ENCODE measurements around the gene CRY2.
"Not testable (repeated sequence)": the region's sequence is repeated elsewhere in the genome, so short reads cannot be mapped to it uniquely, and the experiment has no call there.

CRY2 gene

DNA sequence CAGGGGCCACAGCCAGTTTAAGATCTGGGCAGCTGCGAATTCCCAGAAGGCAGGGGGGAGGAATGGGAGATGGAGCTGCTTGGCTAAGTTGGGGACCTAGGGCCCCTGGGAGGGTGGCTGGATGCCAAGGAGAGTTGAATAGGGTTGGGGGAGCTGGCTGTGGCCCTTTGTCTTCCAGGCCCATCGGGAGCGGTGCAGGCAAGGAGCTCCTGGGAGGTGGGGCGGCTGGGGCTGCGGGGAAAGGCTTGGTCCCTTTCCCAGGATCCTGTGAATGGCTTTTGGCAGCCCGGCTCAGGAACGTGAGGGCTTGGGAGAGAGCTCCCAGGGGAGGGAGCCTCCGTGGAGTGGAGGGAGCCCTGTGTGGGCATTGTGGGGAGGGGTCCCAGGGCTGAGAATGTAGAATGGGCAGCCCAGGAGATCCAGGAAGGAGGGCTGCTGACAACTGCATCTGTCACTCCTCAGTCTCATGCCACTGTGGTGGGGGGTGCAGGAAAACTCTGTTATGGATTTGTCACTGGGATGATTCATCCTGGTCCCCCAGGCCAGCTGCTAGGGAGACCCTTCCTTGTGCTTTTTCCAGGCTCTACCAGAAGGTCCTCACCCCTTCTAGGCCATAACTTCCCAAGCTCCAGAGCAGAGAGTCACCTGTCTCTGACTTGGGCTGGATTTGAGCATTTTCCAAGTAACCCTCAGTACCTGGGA, 53.8 kb downstream of the CRY2 start:
- no peak for DNase-seq

DNA sequence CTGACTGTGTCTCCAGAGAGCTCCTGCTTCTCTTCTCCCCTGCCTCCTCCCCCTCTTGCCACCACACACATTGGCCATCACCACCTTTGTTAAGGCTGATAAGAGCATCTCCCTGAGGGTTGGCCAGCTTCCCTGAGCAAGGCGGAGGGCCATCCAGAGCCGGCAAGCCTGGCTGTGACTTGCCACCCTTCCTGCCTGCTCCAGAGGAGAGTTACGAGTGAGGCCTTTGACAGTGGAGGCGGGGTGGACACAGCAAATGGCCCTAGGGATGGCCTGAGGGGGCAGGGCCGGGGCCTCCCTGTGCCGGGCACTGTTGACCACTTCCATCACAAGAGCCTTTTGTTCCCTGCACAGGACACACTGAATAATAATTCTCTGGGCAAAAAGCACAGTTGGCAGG, 54.4 kb downstream of the CRY2 start:
- no peak for DNase-seq

DNA sequence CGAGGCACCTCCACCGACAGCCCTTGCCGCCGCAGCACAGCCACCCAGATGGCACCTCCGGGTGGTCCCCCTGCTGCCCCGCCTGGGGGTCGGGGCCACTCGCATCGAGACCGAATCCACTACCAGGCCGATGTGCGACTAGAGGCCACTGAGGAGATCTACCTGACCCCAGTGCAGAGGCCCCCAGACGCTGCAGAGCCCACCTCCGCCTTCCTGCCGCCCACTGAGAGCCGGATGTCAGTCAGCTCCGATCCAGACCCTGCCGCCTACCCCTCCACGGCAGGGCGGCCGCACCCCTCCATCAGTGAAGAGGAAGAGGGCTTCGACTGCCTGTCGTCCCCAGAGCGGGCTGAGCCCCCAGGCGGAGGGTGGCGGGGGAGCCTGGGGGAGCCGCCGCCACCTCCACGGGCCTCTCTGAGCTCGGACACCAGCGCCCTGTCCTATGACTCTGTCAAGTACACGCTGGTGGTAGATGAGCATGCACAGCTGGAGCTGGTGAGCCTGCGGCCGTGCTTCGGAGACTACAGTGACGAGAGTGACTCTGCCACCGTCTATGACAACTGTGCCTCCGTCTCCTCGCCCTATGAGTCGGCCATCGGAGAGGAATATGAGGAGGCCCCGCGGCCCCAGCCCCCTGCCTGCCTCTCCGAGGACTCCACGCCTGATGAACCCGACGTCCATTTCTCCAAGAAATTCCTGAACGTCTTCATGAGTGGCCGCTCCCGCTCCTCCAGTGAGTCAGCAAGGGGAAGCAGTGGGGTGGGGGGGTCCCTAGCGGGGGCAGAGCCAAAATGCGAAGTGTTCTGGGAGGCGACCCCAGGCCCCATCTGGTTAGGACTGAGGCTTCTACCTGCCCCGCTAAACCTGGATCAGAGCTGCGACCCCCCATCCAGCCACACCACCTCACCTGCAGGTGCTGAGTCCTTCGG, 55.4 kb downstream of the CRY2 start:
- DNase-seq: no peak

GRCh38 chr11:45904309-45904915, 57.1 kb downstream of the CRY2 start:
- DNase-seq: no peak

GRCh38 chr11:45905095-45905494, 57.8 kb downstream of the CRY2 start:
- no peak for DNase-seq

- not testable (repeated sequence) for DNase-seq
Measured at GRCh38 chr11:45905576-45905975, 58.3 kb downstream of the CRY2 start.

DNA sequence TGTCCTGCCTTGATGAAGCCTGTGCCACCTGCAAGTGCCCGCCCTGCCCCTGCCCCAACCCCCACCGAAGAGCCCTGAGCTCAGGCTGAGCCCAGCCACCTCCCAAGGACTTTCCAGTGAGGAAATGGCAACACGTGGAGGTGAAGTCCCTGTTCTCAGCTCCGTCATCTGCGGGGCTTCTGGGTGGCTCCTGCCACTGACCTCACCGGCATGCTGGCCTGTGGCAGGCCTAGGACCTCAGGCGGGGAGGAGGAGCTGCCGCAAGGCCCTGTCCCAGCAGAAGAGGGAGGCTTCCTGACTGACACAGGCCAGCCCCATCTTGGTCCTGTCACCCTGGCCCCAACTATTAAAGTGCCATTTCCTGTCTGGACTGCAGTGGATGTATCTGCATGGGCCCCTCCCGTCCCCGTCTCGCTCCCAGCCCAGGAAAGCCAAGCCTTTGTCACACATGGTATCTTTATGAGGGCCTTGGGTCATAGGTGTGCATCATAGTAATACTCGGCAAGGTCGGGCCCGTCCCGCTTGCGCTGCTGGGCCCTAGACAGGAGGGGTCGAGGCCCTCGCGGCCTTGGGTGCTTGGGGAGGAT, 58.9 kb downstream of the CRY2 start:
- no peak for DNase-seq

- DNase-seq: no peak
Measured at GRCh38 chr11:45906965-45907611, 59.8 kb downstream of the CRY2 start, which contains the start of gene FREY1. Gene FREY1 (minus strand): TSS chr11:45907271. CDS start chr11:45907245, 26 bp downstream.

DNA sequence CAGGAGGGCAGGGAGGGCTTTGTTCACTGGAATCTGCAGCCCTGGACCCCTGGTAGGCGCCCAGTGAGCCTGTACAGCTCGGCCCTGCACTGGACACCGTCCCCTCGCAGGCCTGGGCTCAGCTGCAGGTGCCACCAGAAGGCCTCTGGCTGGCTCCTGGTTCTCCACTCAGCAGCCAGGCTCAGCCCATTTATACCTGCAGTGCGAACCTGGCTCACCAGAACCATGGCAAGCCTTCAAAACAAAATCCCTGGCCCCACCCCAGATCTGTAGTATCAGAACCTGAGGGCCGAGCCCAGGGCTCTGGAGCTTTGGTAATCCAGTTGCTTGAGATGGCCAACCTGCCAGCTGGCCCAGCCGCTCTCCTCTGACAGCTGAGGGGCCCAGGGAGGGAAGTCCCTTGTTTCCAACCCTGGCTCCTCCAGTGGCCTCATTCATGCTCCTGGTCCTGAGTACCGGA, 60.7 kb downstream of the CRY2 start:
- DNase-seq: no peak

DNA sequence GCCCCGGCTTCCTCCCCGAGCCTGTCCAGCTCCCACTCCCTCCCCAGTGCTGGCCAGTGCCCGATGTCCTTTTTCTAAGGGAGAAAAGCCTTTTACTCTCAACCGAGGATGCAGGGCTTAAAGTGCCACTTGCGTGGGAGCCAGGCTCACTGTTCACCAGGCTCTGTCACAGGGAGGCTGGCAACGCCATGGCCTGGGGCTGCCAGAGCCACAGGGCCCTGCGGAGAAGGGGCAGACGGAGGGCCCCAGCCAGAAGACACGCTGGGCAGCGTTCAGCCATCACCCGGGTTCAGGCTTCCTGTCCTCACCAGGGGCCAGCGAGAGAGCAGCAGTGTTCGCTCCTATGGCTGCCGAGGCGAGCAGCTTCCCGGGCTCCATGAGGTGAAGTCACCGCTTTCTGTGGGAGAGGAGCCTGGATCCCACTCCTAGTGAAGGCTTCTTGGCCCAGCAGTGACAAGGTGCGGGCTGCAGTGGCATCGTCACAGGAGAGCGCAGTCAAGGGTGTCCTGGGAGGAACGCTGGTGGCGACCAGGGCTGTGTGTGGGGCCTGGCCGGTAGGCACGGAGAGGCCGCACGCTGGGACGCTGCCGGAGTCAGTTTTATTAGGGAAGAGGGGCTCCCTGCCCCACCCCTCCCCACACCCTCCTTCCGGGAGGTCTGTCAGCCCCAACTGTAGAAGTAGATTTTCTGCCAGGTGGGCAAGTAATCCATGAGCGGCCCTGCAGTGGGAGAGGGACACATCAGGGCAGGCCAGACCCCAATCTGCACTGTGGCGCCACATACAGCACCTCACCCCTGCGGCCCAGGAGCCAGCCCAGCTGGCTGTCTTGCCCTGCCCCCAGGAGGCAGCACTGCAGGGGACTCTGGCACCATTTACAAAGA, 62.6 kb downstream of the CRY2 start:
- no peak for DNase-seq

DNA sequence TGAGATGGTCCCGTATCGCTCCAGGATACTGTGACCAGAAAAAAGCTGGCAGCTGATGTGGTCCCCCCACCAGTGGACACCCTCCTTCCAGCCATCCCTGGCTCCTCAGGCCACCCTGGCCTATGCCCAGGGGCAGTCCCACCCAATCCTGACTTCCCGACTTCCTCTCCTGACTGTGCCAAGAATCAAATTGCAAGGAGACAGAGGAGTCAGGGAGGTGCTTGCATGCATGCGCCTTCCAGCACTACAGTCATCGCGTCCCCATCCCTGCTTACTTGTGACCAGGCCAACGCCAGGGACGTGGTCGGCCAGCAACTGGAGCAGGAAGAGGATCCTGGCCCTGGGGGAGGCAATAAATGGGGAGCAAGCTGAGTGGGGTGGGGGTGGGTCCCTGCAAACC, 63.3 kb downstream of the CRY2 start:
- no peak for DNase-seq

- no peak for DNase-seq
Measured at GRCh38 chr11:45913514-45913913, 66.2 kb downstream of the CRY2 start.

GRCh38 chr11:45913942-45914635, 66.8 kb downstream of the CRY2 start:
- DNase-seq: no peak

- DNase-seq: no peak
Measured at GRCh38 chr11:45915446-45915845, 68.2 kb downstream of the CRY2 start.

DNA sequence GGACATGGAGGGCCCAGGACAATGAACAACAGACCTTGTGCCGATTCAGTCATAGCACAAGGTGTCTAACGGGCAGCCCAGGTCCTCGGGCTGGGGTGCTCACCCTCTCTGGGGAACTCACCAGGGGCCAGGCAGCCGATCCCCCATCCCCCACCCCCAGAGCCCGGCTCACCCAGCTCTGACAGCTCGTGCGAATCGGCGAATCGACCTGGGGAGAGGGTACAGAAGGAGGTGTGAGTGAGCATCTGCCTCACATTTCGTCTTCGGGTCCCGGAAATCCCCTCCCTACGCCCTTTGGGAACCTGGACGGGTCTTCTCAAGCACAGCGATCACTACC, 70.0 kb downstream of the CRY2 start:
- no peak for DNase-seq

DNA sequence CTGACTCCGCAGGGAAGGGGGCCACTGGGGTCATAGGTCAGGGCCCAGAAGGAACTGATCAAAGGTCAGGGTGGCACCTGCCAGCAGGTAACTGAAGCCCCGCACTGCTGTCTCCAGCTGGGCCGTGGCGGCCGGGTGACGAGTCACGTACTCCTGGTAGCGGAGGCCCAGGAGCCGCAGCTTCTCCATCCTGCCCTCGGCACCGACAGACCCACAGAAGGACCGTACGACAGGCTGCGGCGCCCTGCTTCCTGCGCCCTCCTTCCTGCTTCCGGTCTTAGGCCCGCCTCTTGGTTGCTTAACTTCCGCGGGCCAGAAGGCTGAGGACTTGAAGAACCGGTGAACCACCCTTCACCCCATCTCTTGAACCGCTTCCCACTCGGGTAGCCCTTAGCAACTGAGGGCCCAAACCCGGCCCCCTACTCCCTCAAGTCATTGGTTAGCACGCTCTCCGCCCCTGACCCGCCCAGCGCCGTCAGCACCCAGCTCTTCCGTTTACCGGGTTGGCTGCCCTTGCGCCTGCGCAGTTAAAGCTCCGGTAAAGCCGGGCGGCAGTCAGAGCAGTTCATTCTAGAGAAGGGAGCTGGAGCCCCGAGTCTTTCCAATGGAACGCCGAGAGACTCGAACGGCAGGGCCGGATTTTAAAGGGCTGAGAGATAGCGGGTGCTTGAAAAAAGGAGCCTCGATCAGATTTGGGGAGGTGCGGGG, 70.5 kb downstream of the CRY2 start, which contains the start of gene PEX16:
PEX16 (minus strand) TSS at position 255 of the 708 bp plus-strand sequence; CDS start at position 189, 66 bp downstream.
- DNase-seq: peak; percentile 89

GRCh38 chr11:45918331-45918941, 71.2 kb downstream of the CRY2 start:
- DNase-seq: no peak

GRCh38 chr11:45918962-45919675, 71.8 kb downstream of the CRY2 start:
- no peak for DNase-seq

Measured in GOT3 (cell line).